NCI-H1105 treated with DMSO at 0.1 percent for 48 hours (cell line): ENCODE results near the gene ADNP.
"Not testable (repeated sequence)": the region's sequence is repeated elsewhere in the genome, so short reads cannot be mapped to it uniquely, and the experiment has no call there.

ENCODE experiments used
- DNase-seq: peaks from one replicate; lab custom pipeline; 2025; lab: John Stamatoyannopoulos, UW

ADNP gene

DNA sequence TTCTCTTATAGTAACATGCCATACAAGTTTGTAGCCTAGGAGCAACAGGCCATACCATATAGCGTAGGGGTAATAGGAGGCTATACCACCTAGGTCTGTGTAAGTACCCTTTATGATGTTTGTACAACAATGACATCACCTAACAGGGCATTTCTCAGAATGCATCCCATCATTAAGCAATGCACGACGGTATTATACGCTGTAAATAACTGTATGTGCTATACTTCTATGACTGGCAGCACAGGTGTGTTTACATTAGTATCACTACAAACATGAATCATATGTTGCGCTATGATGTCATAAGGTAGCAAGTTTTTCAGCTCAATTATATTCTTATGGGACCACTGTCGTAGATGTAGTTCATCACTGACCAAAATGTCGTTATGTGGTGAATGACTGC is 31.0 kb downstream of the ADNP start:
- no peak for DNase-seq

DNA sequence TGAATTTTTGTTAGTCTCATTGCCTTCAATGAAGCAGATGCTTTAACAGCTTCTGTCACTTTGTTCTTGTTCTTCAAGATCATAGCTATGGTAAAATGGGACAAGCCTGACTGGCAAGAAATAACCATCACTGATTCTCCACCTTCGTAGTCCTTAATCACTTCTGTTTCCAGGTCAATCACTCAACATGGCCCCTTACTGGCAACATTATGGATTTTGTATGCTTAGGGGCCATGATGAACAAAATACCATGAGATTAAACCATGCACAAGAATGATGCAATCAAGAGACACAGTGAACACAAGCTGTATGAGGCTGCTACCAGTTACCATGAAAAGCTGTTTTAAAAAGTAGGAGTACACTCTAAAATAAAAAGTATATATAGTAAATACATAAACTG is 32.8 kb downstream of the ADNP start:
- DNase-seq = no peak

DNA sequence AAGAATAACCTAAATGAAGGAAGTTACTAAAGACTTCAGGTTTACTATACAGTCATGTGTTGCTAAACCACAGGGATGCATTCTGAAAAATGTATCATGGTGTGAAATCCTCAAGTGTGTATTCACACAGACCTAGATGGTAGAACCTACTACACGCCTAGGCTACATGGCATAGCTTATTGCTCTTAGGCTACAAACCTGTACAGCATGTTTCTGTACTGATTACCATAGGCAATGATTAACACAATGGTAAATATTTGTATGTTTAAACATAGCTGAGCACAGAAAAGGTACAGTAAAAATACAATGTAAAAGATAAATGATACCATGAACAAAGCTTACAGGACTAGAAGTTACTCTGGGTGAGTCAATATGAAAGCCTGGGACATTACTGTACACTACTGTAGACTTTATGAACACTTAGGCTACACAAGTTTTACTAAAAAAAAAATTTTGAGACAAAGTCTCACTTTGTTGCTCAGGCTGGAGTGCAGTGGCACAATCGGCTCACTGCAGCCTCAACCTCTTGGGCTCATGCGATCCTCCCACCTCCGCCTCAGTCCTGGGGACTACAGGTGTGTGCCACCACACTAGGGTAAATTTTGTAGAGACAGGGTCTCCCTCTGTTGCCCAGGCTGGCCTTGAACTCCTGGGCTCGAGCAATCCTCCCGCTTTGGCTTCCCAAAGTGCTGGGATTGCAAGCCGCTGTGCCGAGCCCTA is 36.0 kb downstream of the ADNP start:
- no peak for DNase-seq

DNA sequence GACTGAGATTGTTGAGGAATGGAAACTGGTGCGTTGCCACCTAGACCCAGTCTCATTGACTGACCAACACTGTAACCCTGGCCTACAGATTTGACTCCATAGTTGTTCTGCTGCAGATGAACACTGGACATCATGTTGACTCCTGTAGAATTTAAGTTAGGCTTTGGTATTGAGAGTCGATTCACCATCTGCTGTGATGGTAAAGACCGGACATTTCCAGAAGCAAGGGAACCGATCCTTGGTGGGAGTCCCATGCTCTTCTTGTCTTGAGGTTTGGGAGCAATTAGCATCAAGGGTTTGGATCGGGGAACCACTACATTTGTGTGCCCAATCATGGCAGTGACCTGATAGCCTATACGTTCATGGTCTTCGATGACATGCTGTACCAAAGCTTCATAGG is 37.6 kb downstream of the ADNP start:
- DNase-seq = no peak

DNA sequence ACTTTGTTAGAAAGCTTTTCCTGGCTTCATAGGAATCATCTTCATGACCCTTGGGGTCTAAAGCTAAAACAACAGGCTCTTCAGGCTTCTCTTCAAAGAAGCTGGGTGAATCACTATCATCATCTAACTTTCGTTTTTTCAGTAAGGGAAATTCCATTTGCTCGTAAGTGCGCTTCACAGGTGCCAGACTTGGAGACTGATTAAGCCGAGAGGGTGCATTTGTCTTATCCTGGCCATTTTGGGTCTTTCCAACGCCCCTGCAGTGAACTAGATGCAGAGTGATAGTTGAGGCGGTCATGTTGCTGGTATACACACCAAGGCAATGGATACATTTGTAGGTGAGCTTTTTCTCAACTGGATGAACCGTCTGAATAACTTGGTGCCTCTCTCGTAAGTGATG is 38.8 kb downstream of the ADNP start:
- no peak for DNase-seq

DNA sequence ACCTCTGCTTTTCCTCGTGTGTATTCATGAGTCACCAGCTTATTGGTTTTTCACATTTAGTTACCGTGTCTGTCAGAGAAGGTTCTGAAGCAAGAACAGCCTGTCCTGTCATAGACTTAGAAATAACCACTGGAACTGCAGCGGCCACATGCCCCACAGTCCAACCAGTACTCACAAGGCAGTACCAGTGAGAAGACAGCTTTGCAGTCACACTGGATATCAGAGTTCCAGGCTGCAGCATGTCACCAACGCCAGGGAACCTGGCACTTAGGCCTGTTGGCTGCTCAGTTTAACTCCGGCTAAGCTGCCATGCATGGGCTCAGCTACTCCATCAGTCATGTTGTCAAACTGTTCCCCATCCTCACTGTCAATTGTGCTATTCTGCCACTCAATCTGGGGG is 40.1 kb downstream of the ADNP start:
- no peak for DNase-seq

DNA sequence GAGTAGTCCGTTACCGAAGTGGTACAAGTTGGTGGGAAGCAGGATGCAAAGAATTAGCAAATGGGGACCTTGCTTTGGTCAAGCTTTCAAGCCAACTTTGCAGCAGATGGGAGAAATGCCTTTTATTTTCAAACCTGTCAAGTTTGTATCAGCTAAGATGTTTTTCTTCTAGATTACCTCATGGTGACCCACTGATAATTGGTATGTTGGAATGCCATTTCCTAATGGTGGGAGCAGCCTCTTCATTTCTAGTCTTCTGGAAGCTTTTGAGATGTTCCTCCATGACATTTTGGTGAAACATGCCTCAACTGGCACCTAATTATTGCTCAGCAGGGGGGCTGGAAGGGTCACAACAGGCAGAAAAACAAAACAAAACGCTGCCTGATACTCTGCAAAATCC is 43.7 kb downstream of the ADNP start:
- DNase-seq = no peak

DNA sequence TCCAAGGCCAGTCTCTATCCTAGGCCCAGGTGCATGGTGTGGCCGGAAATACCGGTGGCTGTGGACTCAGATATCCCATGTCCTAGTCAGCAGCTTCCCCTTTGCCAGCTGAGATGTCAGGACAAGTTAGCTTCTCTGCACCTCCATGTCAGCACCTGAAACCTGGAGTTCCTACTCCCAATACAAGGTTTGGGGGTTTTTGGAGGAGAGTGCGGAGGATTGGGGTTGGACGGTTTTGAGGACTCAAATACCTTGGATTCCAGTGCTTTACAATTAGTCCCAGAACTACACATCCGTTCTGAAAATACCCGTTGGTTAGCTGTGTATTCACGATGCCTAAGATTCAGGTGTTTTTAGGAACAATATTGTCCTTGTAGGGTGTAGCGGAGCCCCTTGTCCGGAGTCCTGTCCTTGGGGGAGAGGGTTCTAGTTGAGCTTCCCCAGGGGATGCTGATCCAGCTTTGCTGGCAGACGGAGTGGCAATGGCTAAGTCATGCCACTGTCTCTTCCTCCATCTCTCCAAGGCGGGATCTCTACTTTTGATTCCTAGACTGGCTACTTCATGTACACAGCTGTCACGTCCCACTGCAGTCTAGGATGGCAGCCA is 45.0 kb downstream of the ADNP start:
- DNase-seq = no peak

DNA sequence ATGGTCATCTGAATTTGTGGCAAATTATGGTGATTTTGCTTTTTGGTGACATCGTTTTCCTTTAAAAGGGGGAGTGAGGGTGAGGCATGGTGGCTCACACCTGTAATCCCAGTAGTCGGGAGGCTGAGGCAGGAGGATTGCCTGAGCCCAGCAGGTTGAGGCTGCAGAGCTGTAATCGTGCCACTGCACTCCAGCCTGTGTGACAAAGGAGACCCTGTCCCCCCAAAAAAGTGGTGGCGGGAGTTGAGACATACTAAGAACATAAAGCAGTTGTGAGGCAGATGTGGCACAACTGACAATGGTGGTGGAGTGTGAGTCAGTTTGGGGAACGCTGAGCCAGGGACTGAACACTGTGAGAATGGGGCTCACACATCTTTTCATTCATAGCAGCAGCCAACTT is 45.5 kb downstream of the ADNP start:
- DNase-seq = no peak

DNA sequence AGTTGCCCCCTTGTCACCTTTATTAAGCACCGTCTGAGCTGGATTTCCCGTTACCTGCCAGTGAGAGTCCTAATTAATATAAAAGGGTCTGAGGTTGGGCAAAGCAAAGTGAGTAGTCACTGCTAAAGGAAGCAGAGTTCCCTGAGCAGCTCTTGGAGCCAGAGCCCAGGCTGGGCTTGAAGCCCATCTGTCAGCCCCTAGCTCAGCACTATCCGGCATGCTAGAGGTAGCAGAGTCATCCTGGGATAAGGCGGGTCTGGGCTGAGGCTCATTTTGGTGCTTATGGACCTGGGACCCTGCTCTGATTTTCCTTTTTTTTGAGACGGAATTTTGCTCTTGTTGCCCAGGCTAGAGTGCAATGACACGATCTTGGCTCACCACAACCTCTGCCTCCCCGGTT is 46.2 kb downstream of the ADNP start:
- no peak for DNase-seq

DNA sequence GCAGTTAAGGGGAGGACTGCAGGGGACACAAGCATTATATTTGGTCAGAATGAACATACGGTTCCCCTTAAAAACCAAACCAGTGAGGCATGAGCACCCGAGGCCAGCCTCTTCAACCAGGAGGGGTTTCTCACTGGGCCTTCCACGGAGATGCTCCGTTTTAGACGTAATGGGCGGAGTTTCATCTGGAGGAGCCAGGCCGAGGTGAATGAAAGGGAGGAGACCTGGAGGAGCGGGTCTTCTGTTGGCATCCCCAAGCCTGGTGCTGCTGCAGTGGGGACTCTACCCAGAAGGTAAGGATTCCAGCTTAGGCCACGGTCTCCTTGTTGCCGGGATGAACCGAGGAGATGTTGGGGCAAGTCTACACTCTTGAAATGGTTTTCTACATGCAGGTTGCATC is 47.4 kb downstream of the ADNP start:
- DNase-seq = no peak

DNA sequence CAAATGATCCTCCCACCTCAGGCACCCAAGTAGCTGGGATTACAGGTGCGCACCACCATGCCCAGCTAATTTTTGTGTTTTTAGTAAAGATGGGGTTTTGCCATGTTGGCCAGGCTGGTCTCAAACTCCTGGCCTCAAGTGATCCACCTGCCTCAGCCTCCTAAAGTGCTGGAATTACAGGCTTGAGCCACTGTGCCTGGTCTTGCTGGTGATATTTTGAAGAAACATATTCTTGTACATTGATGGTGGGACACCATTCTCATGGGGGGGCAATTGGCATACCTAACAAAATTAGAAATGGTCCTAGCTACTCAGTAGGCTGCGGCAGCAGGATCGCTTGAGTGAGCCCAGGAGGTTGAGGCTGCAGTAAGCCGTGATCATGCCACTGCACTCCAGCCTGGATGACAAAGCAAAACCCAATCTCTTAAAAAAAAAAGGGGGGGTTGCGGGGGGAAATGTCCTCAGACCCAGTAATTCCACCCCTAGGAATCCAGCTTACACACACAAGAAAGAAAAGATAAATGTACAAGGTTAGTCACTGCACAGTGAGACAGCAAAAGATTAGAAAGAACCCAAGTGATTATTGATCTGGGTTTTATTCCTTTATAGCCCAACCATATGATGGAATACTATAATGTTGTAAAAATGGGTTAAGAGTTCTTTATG is 49.3 kb downstream of the ADNP start:
- not testable (repeated sequence) for DNase-seq

DNA sequence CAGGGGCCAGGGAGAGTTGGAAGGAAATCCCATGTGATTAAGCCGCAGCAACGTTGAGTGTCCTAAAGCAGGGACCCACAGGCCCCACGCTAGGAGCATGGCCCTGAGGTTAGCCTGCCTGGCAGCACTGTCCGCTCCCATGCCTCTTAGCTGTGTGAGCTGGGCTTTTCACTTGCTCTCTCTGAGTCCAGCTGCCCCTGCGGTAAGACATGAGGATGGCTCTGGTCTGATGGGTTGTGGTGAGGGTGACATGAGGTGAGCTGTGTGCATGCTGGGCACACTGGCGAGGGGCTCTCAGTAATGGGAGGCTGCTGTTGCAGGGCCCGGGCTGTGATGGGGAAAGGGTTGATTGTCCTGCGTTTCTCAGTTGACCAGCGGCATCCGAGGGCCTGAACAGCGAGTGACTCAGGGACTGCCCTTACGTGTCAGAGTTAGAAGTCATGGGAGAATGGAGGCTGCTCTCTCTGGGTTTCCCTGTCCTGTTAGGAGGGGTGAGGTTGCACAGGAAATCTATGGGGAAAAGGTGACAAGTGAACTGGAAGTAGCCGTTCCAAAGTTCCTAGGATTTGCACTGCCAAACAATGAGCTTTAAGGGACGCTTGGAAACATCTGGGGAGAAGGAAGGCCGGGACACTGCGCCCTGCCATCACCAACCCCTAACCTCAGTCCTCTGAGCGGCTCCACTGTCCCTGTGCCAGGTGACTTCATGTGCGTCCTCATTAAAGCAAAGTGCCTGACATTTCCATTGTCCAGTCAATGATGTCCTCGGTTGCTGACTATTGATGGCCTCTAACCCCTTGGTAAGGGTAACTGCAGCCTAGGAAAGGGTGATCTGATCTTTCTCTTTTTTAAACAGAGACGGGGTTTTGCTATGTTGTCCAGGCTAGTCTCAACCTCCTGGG is 51.3 kb downstream of the ADNP start:
- DNase-seq = no peak

DNA sequence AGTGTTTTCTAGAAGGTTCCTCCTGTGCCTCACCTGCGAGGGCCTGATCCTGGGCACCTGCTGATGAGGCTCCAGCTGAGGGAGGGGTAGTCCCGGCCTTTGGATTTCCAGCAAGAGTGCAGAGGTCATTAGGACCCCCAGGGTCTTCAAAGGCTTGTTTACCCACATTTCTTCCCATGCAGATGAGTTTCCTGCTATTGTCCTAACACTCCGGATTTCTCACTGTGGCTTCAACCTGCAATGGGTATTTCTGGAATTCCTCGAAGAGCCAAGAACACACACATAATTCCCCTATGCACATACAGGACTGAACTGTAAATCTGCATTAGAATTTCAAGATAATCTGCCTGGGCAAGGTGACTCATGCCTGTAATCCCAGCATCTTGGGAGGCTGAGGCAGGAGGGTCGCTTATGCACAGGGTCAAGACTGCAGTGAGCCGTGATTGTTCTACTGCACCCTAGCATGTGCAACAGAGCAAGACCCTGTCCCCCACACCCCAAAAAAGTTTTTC is 53.9 kb downstream of the ADNP start:
- no peak for DNase-seq

DNA sequence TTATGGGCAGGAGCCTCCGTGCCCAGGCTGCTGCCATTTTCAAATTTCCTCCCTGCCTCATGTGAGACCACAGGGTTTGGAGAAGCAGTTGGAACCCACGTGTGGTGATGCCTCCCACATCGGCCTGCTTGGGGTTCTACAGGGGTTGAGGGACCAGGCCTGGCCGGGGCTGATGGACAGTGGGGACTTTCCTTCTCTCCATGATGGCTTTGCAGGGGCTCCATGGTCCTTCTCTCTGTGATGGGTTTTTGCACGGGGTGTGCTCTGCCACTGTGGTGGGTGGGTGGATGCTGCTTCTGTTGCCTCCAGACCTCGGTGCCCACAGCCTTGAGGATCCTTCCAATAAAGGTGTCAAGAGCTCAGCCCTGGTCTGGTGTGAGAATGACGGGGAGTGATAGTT is 54.4 kb downstream of the ADNP start:
- no peak for DNase-seq

DNA sequence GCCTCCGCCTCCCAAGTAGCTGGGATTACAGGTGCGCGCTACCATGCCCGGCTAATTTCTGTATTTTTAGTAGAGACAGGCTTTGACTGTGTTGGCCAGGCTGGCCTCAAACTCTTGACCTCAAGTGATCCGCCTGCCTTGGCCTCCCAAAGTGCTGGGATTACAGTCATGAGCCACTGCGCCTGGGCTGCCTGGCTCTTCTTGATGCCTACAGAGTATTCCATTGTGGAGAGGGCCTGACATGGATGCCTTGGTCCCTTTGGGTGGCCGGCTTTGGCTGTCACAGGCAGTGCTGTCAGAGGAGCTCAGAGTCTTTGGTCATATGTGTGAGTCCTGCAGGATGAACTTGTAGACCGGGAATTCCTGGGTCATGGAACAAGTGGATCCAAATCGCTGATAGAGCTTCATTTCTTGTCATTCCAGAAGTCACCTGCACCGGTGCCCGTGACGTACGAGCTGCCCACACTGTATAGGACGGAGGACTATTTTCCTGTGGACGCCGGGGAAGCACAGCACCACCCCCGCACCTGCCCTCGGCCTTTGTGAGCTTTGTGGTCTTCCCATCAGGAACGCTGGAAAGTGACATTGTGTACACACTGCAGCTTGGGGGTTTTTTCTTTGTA is 55.1 kb downstream of the ADNP start:
- DNase-seq = no peak

DNA sequence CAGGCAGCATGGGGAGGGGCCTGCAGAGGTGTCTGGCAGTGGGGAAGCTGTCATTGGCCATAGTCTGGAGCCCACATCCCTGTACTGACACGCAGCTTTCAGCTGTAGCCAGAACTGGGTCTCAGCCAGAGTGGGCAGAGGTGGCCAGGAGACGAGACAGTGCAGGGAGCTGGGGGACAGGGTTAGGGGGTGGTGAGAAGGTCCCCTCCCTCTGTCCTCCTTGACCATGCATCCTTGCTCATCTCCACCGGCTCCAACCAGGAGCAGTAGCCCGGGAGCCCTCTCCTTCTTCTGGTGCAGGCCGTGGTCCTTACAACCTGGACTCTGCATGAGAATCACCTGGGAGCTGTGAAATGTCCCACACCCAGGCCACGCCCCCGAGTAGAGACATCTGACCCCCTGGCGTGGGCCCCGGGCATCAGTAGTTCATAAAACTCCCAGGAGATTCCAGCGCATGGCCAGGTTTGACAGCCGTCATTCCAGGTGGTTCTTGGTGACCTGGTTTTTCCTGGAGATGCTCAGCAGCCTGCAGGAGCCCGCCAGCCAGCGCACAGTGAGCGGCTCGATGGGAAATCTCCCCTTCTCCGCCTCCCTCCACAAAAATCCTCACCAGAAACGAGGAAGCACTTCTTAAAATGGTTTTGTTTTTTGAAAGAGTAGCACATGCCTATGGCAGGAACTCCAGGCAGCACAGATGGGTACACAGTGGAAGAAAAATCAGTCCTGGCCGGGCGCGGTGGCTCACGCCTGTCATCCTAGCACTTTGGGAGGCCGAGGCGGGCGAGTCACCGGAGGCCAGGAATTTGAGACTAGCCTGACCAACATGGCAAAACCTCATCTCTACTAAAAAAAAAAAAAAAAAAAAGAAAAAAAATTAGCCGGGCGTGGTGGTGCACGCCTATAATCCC is 56.2 kb downstream of the ADNP start:
- no peak for DNase-seq

DNA sequence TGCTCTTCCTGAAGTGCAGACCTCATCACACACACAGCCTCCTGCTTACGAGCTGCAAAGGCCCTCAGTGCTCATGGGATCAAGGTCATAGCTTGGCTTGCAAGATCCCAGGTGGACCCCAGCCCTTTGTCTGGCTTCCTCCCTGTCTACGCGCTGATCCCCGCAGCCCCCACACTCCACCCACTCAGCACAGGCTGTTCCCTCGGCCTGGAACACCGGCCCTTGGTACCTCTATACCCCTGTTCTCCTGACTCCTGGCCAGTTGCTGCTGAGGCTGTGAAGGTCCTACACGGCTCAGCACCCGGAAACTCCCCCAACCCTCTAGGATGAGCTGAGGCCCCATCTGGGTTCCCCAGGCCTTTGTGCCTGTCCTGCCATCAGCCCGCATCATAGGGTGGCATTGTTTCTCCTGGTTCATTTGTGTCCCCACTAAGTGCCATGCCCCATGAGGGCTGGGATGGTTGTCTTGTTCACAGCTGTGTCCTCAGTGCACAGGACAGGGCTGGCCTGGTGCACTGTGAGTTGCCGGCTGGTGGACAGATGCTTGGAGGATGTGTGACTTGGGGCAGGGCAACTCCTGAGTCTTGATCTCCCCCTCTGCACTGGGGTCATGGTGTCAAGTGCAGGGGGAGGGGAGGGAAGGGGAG is 57.0 kb downstream of the ADNP start:
- no peak for DNase-seq

DNA sequence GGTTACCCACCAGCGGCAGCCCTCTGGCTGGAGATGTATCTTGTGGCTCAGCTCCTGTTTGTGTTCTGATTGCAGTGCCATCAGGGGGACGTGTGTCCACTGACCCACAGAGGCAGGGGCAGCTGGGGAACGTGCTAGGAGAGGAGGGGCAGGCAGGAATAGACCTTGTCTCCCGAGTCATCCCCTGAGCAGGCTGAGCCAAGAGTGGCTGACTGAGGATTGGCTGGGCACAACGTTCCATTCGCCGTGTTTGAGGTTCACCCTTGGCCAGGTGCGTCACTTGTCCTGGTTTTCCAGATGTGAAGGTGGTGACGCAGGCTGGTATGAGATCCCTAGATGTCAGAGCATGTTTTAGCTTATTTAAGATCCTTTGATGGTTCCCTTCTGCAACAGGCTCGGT is 57.7 kb downstream of the ADNP start:
- DNase-seq = no peak
